A673 (cell line): ENCODE measurements around the gene NAA15. TPM values are rescaled to one million over a fixed set of nuclear protein-coding genes. Genes with fewer than 3 reads are reported as not detected.

Experiments
- BruUV-seq: library from RNA; stranded (reverse); fragments of 400-500 nt; replicated peaks from 2 replicates; lab custom pipeline; 2021; lab: Mats Ljungman, UMichigan
- CTCF ChIA-PET: fragments of 300-600 bp; sonication (Branson Sonifier 250); formaldehyde crosslinking; loops from one replicate; lab custom pipeline; 2022; ENCODE audit warnings: antibody characterized with exemption; lab: Charles Lee
- POLR2A ChIA-PET: fragments of 300-600 bp; sonication (Branson Sonifier 250); formaldehyde crosslinking; loops from one replicate; lab custom pipeline; 2022; ENCODE audit warnings: antibody characterized with exemption; ENCODE audit not compliant: low non-redundant PET; lab: Charles Lee
- DNase-seq: peaks from one replicate; pipeline ENCODE4 v3.0.0-alpha.2; 2015; ENCODE audit warnings: low spot score
- H3K27ac ChIP-seq: fragments of 200-600 bp; sonication (generic); 2 replicates; pipeline ENCODE4 v1.5.1; 2016; ENCODE audit warnings: mixed run types, low read depth, mild to moderate bottlenecking, mixed read lengths, antibody characterized with exemption, low read length; ENCODE audit not compliant: poor library complexity, severe bottlenecking
- H3K27me3 ChIP-seq: fragments of 200-600 bp; sonication (generic); replicated peaks from 2 replicates; pipeline ENCODE4 v1.6.1; 2017; ENCODE audit warnings: mixed run types, low read depth, mild to moderate bottlenecking, mixed read lengths, antibody characterized with exemption, low read length; ENCODE audit not compliant: insufficient read depth, poor library complexity
- H3K36me3 ChIP-seq: fragments of 200-600 bp; sonication (generic); 2 replicates; pipeline ENCODE4 v1.6.1; 2016; ENCODE audit warnings: mixed run types, mild to moderate bottlenecking, mixed read lengths, antibody characterized with exemption, low read length; ENCODE audit not compliant: insufficient read depth, poor library complexity, severe bottlenecking
- H3K4me1 ChIP-seq: fragments of 200-600 bp; sonication (generic); 2 replicates; pipeline ENCODE4 v1.6.1; 2017; ENCODE audit warnings: mixed run types, mild to moderate bottlenecking, mixed read lengths, antibody characterized with exemption, low read length; ENCODE audit not compliant: insufficient read depth, poor library complexity, severe bottlenecking
- H3K4me3 ChIP-seq: fragments of 200-600 bp; sonication (generic); 2 replicates; pipeline ENCODE4 v1.5.1; 2016; ENCODE audit warnings: low read depth, mixed run types, mild to moderate bottlenecking, mixed read lengths, low read length; ENCODE audit not compliant: poor library complexity, severe bottlenecking
- H3K9me3 ChIP-seq: fragments of 200-600 bp; sonication (generic); 2 replicates; pipeline ENCODE4 v1.6.1; 2016; ENCODE audit warnings: mixed run types, low read depth, mild to moderate bottlenecking, mixed read lengths, antibody characterized with exemption, low read length; ENCODE audit not compliant: poor library complexity, severe bottlenecking
- EZH2 ChIP-seq: fragments of 200-600 bp; sonication (generic); IDR thresholded peaks from 2 replicates; pipeline ENCODE4 v1.6.1; 2017; ENCODE audit warnings: borderline replicate concordance, low read depth, mild to moderate bottlenecking, mixed read lengths, antibody characterized with exemption, low read length; ENCODE audit not compliant: poor library complexity, severe bottlenecking
- intact Hi-C: fragments of 100-400 bp; cut with micrococcal nuclease; formaldehyde crosslinking; loops from one replicate; pipeline ENCODE4 v1.10.0; 2022; ENCODE audit not compliant: unreplicated experiment
- total RNA-seq: library from RNA; stranded (reverse); gene quantifications from 2 replicates; pipeline ENCODE4 v1.2.3, GENCODE V29; 2021
- TF ChIP-seq, protein P1 (sequence below): fragments of 300-800, 200-600 bp; sonication (generic); conservative IDR thresholded peaks from 2 replicates; pipeline ENCODE4 v1.5.1; 2017; ENCODE audit warnings: low read depth, mild to moderate bottlenecking, antibody characterized with exemption, low read length, moderate library complexity, mixed read lengths

Gene NAA15
- total RNA-seq, 1 experiment from 2014 or later: 123 TPM

DNA sequence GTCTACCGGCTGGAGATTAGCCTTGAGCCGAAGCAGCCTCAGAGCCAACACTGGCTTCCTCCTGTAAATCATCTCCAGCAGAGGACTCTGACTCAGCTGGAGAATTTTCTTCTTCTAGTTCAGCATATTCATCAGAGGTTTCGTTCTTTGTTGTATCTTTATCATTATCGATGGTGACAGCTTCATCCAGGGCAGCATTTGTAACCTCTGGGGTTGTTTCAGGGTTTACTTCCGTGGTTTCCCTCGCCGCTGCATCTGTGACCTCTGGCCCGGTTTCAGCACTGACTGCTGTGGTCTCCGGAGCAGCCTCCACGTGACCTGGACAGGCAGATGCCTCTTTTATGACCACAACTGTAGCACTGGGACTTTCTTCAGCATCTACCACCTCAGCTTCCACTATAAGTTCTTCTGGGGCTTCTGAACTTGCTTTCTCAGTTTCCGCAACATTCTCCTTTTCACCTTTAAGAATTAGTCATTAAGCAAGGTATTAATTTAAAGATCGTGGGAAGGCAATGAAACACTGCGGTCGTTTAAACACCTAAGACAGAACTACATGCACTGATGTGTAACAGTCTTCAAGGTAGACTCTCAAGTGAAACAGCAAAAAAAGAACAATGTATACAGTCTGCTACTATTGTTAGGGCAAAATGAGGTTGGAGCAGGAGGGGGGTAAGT, 34.6 kb upstream of the NAA15 start:
- CTCF ChIA-PET: no interaction called here
- BruUV-seq: no TSS peak
- TF ChIP-seq EZH2: no peak
- TF ChIP-seq, protein P1, sequence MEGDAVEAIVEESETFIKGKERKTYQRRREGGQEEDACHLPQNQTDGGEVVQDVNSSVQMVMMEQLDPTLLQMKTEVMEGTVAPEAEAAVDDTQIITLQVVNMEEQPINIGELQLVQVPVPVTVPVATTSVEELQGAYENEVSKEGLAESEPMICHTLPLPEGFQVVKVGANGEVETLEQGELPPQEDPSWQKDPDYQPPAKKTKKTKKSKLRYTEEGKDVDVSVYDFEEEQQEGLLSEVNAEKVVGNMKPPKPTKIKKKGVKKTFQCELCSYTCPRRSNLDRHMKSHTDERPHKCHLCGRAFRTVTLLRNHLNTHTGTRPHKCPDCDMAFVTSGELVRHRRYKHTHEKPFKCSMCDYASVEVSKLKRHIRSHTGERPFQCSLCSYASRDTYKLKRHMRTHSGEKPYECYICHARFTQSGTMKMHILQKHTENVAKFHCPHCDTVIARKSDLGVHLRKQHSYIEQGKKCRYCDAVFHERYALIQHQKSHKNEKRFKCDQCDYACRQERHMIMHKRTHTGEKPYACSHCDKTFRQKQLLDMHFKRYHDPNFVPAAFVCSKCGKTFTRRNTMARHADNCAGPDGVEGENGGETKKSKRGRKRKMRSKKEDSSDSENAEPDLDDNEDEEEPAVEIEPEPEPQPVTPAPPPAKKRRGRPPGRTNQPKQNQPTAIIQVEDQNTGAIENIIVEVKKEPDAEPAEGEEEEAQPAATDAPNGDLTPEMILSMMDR: no peak
- no peaks in the 10 kb centered on the region for H3K27me3 ChIP-seq
- no peaks in the 10 kb centered on the region for H3K9me3 ChIP-seq
- peaks cover 16% of the 10 kb centered on the region for H3K4me1 ChIP-seq
- peak overlapping the region; percentile 4 for H3K4me3 ChIP-seq
- POLR2A ChIA-PET: interaction anchor here (0.6 kb wide), 1 partner anchor 216 kb away, joined by 3 read pairs; no protein-coding TSS in a partner anchor
- intact Hi-C loops: no loop called here
- H3K27ac ChIP-seq: peak overlapping the region; percentile 3
- DNase-seq: peak; percentile 46
- H3K36me3 ChIP-seq: no peaks in the 10 kb centered on the region

GRCh38 chr4:139267301-139267700, 34.0 kb upstream of the NAA15 start:
- H3K4me3 ChIP-seq: no peak overlapping the region
- H3K9me3 ChIP-seq: no peaks in the 10 kb centered on the region
- H3K27me3 ChIP-seq: no peaks in the 10 kb centered on the region
- no TSS peak for BruUV-seq
- peaks cover 16% of the 10 kb centered on the region for H3K4me1 ChIP-seq
- no peak for DNase-seq
- intact Hi-C loops: no loop called here
- ChIA-PET POLR2A (no interaction called here), CTCF (no interaction called here)
- H3K36me3 ChIP-seq: no peaks in the 10 kb centered on the region
- TF ChIP-seq, protein P1: no peak
- no peak for TF ChIP-seq EZH2
- no peak overlapping the region for H3K27ac ChIP-seq

- intact Hi-C loops: no loop called here
- ChIA-PET POLR2A (no interaction called here), CTCF (no interaction called here)
- Histone ChIP-seq H3K27ac (no peak overlapping the region), H3K36me3 (no peaks in the 10 kb centered on the region), H3K4me3 (no peak overlapping the region), H3K9me3 (no peaks in the 10 kb centered on the region), H3K27me3 (no peaks in the 10 kb centered on the region), H3K4me1 (no peaks in the 10 kb centered on the region)
- no TSS peak for BruUV-seq
- no peak for DNase-seq
- TF ChIP-seq, protein P1: no peak
- no peak for TF ChIP-seq EZH2
These were observed 27.5 kb upstream of the NAA15 start for GRCh38 chr4:139273835-139274234.
